Naive thymus-derived CD4-positive, alpha-beta T cell (primary cell): Measurements from ENCODE around the gene C7orf57. TPM values are rescaled to one million over a fixed set of nuclear protein-coding genes. Genes with fewer than 3 reads are reported as not detected.
A peak's percentile ranks its signal among the peaks of the same experiment; 100 is the strongest.

Source experiments
- ATAC-seq: fragments of 150-1000 bp; cut with Tn5 transposase; 2 replicates; pipeline ENCODE4 v1.10.0; 2021; ENCODE audit warnings: mild to moderate bottlenecking, moderate library complexity
- CTCF ChIA-PET: fragments of 350-600 bp; sonication (Branson Sonifier 250); formaldehyde crosslinking; loops from one replicate; lab custom pipeline; 2021; ENCODE audit warnings: antibody characterized with exemption; lab: Charles Lee
- POLR2A ChIA-PET: fragments of 350-600 bp; sonication (Branson Sonifier 250); formaldehyde crosslinking; loops from one replicate; lab custom pipeline; 2021; ENCODE audit warnings: antibody characterized with exemption, inconsistent platforms; lab: Charles Lee
- DNase-seq, 9 donors: peaks; one replicate each; pipeline versions ENCODE4 v3.0.0 to v3.0.0-alpha.2; 2020 to 2022; ENCODE audit warnings: mixed read lengths in 1 of 9
- H3K27ac ChIP-seq: one replicate; pipeline ENCODE4 v1.7.0; 2013; ENCODE audit warnings: mild to moderate bottlenecking, low read depth, low read length, moderate library complexity
- H3K27me3 ChIP-seq, 2 donors: one replicate each; pipeline ENCODE4 v1.7.0; 2013; ENCODE audit warnings: low read length in 2 of 2, mild to moderate bottlenecking in 2 of 2, moderate library complexity in 2 of 2; ENCODE audit not compliant: control insufficient read depth in 2 of 2, insufficient read depth in 2 of 2
- H3K36me3 ChIP-seq, 3 experiments: 1 replicate in 2 of 3; 2 replicates in 1 of 3; pipeline ENCODE4 v1.7.0; 2013; ENCODE audit warnings: low read length in 3 of 3, mild to moderate bottlenecking in 3 of 3, moderate library complexity in 1 of 3; ENCODE audit not compliant: insufficient read depth in 3 of 3, control insufficient read depth in 2 of 3
- H3K4me1 ChIP-seq, 2 donors: one replicate each; pipeline ENCODE4 v1.7.0; 2013; ENCODE audit warnings: low read length in 2 of 2, mild to moderate bottlenecking in 2 of 2, moderate library complexity in 1 of 2; ENCODE audit not compliant: control insufficient read depth in 2 of 2, insufficient read depth in 2 of 2
- H3K4me3 ChIP-seq: 2 replicates; pipeline ENCODE4 v1.7.0; 2013; ENCODE audit warnings: mild to moderate bottlenecking, low read length
- H3K9me3 ChIP-seq, 3 experiments: 1 replicate in 2 of 3; 2 replicates in 1 of 3; pipeline ENCODE4 v1.7.0; 2013; ENCODE audit warnings: low read length in 3 of 3; ENCODE audit not compliant: control insufficient read depth in 2 of 3
- H3K27ac Mint-ChIP-seq, 9 donors: one replicate each; pipeline ENCODE4 v1.8.0; 2020 to 2022; ENCODE audit warnings: mixed read lengths in 9 of 9, mild to moderate bottlenecking in 8 of 9, moderate library complexity in 5 of 9, inconsistent platforms in 2 of 9
- H3K27me3 Mint-ChIP-seq, 5 donors: one replicate each; pipeline ENCODE4 v1.8.0; 2021 to 2022; ENCODE audit warnings: mixed read lengths in 5 of 5, mild to moderate bottlenecking in 1 of 5
- H3K36me3 Mint-ChIP-seq, 5 donors: one replicate each; pipeline ENCODE4 v1.8.0; 2020 to 2022; ENCODE audit warnings: mixed read lengths in 5 of 5, mild to moderate bottlenecking in 3 of 5, inconsistent platforms in 1 of 5
- H3K4me1 Mint-ChIP-seq, 7 donors: one replicate each; pipeline ENCODE4 v1.8.0; 2020 to 2022; ENCODE audit warnings: mixed read lengths in 7 of 7, mild to moderate bottlenecking in 3 of 7, inconsistent platforms in 1 of 7
- H3K4me3 Mint-ChIP-seq, 10 donors: one replicate each; pipeline ENCODE4 v1.8.0; 2020 to 2022; ENCODE audit warnings: mild to moderate bottlenecking in 10 of 10, mixed read lengths in 10 of 10, moderate library complexity in 6 of 10, inconsistent platforms in 2 of 10
- H3K9me3 Mint-ChIP-seq, 11 donors: one replicate each; pipeline ENCODE4 v1.8.0; 2020 to 2022; ENCODE audit warnings: mixed read lengths in 11 of 11, mild to moderate bottlenecking in 4 of 11, inconsistent platforms in 1 of 11, moderate library complexity in 1 of 11
- intact Hi-C, 2 donors: fragments of 100-400 bp; cut with micrococcal nuclease; formaldehyde crosslinking; loops; one replicate each; pipeline ENCODE4 v1.15.1; 2023
- polyA plus RNA-seq, 2 donors: library from polyadenylated mRNA; unstranded; fragments of 300-500 nt; fragmentation: Illumina TruSeq; gene quantifications; one replicate each; pipeline ENCODE4 v1.2.3, GENCODE V29; 2021
- total RNA-seq, 6 experiments: library from RNA in 5 of 6; stranded (reverse) in 5 of 6; gene quantifications; 1 replicate in 5 of 6; 2 replicates in 1 of 6; pipeline ENCODE4 v1.2.3 and lab custom pipeline; 2021 to 2026

Gene C7orf57
- total and polyA plus RNA-seq, 7 experiments from 2014 or later: 0.08 to 0.80 (median 0.15) TPM; not detected in 3

GRCh38 chr7:48109848-48110663 is 74.7 kb downstream of the C7orf57 start:
- H3K4me1 Mint-ChIP-seq: peaks cover 10 to 32% (median 11%) of the 10 kb centered on the region in 7 donors
- peak overlapping the region; percentile 10 for H3K27ac ChIP-seq
- peak overlapping the region in 4 of 10 donors; percentile 0 to 35 (median 20) for H3K4me3 Mint-ChIP-seq
- no peaks in the 10 kb centered on the region for H3K9me3 ChIP-seq
- no peak overlapping the region for H3K4me3 ChIP-seq
- peak overlapping the region; percentile 59 to 88 (median 81) for H3K27ac Mint-ChIP-seq
- H3K4me1 ChIP-seq: peaks cover 8 to 14% of the 10 kb centered on the region in 2 donors
- ChIA-PET POLR2A (interaction anchor here (1.0 to 5.2 kb wide), 9 partner anchors 10 to 165 kb away, joined by 3 to 37 read pairs (median 5); partner anchors contain the start of genes C7orf57, HUS1 and UPP1), CTCF (interaction anchor here (0.6 to 8.0 kb wide), 16 partner anchors 9 to 165 kb away, joined by 3 to 91 read pairs (median 4); partner anchors contain the start of gene C7orf57)
- DNase-seq (peak; percentile 74 to 91 (median 85)), ATAC-seq (peak; percentile 97)
- H3K9me3 Mint-ChIP-seq: no peaks in the 10 kb centered on the region
- H3K27me3 Mint-ChIP-seq: no peaks in the 10 kb centered on the region
- intact Hi-C loops: loop anchor here (1.0 to 2.0 kb wide), 10 partner anchors 12 to 165 kb away; partner anchors contain the start of genes C7orf57 (in 2 of the 2), UPP1 (in 2 of the 2) and HUS1 (in 1 of the 2)
- H3K36me3 ChIP-seq: peaks cover 4 to 44% (median 12%) of the 10 kb centered on the region in 3 experiments
- peaks cover 3 to 25% (median 20%) of the 10 kb centered on the region in 5 donors for H3K36me3 Mint-ChIP-seq
- H3K27me3 ChIP-seq: no peaks in the 10 kb centered on the region

GRCh38 chr7:48110868-48111267 is 75.5 kb downstream of the C7orf57 start:
- DNase-seq (no peak), ATAC-seq (no peak)
- no peak overlapping the region for H3K4me3 ChIP-seq
- Mint-ChIP-seq H3K27me3 (no peaks in the 10 kb centered on the region), H3K4me3 (no peak overlapping the region), H3K9me3 (no peaks in the 10 kb centered on the region), H3K4me1 (peaks cover 10 to 29% (median 11%) of the 10 kb centered on the region in 7 donors), H3K27ac (peak overlapping the region in 2 of 9 donors; percentile 23 to 81), H3K36me3 (peaks cover 3 to 22% (median 13%) of the 10 kb centered on the region in 5 donors)
- peaks cover 8 to 14% of the 10 kb centered on the region in 2 donors for H3K4me1 ChIP-seq
- H3K27ac ChIP-seq: no peak overlapping the region
- H3K9me3 ChIP-seq: no peaks in the 10 kb centered on the region
- H3K36me3 ChIP-seq: peaks cover under 1 to 36% (median 12%) of the 10 kb centered on the region in 3 experiments
- no peaks in the 10 kb centered on the region for H3K27me3 ChIP-seq
- CTCF ChIA-PET: interaction anchor here (0.7 to 8.0 kb wide), 13 partner anchors 10 to 166 kb away, joined by 3 to 91 read pairs (median 5); partner anchors contain the start of gene C7orf57
- intact Hi-C loops: loop anchor here (1.0 to 2.0 kb wide), 10 partner anchors 13 to 166 kb away; partner anchors contain the start of genes C7orf57 (in 2 of the 2), UPP1 (in 2 of the 2) and HUS1 (in 1 of the 2)
- POLR2A ChIA-PET: interaction anchor here (1.0 to 5.2 kb wide), 6 partner anchors 9 to 133 kb away, joined by 3 to 37 read pairs (median 6); partner anchors contain the start of genes HUS1 and UPP1

Other genes with a start within 250 kb of the C7orf57 start
- gene PKD1L1, start 87.1 kb upstream of the C7orf57 start, total RNA-seq: 1 to 10 TPM in 2 of 5 experiments, under 1 TPM in 3; 0.07 to 1.5 (median 0.95) TPM
- under 1 TPM in 1 of 2 donors, not detected in 1; 0.08 TPM for gene PKD1L1, start 87.1 kb upstream of the C7orf57 start, polyA plus RNA-seq
- gene HUS1, start 55.9 kb upstream of the C7orf57 start, total RNA-seq: 10 to 100 TPM; 39.2 to 84.0 (median 79.2) TPM
- 10 to 100 TPM; 36.1 to 44.0 TPM for gene HUS1, start 55.9 kb upstream of the C7orf57 start, polyA plus RNA-seq
- gene SUN3, start 6.4 kb upstream of the C7orf57 start, total RNA-seq: 1 to 10 TPM in 1 of 5 experiments, under 1 TPM in 2, not detected in 2; 0.53 to 1.5 (median 0.84) TPM
- gene SUN3, start 6.4 kb upstream of the C7orf57 start, polyA plus RNA-seq: 1 to 10 TPM in 1 of 2 donors, not detected in 1; 2.7 TPM
- gene UPP1, start 53.7 kb downstream of the C7orf57 start, total RNA-seq: 100 to 1,000 TPM in 1 of 5 experiments, 10 to 100 TPM in 4; 40.2 to 143 (median 89.4) TPM
- 100 to 1,000 TPM; 119 to 121 TPM for gene UPP1, start 53.7 kb downstream of the C7orf57 start, polyA plus RNA-seq
- under 1 TPM in 2 of 5 experiments, not detected in 3; 0.11 to 0.42 TPM for gene ABCA13, start 135.9 kb downstream of the C7orf57 start, total RNA-seq
- gene ABCA13, start 135.9 kb downstream of the C7orf57 start, polyA plus RNA-seq: not detected